Prostate gland (tissue), 2 donors: Measurements from ENCODE around the gene FAM135A.

Experiments used
- CTCF ChIP-seq, 4 experiments: fragments of 200-600 bp in 2 of 4; fragments of 450-650 bp in 2 of 4; sonication (generic) in 2 of 4; IDR thresholded peaks; 1 replicate in 3 of 4; 2 replicates in 1 of 4; pipeline ENCODE4 v1.5.1; 2016 to 2019; ENCODE audit warnings: antibody characterized with exemption in 4 of 4, mild to moderate bottlenecking in 2 of 4, moderate library complexity in 2 of 4
- POLR2A ChIP-seq: fragments of 450-650 bp; IDR thresholded peaks from one replicate; pipeline ENCODE4 v1.6.1; 2016; ENCODE audit warnings: antibody characterized with exemption, mild to moderate bottlenecking
- POLR2AphosphoS5 ChIP-seq: sonication (generic); formaldehyde crosslinking; IDR thresholded peaks from one replicate; pipeline ENCODE4 v1.6.1; 2017; ENCODE audit warnings: antibody characterized with exemption

- TF ChIP-seq CTCF (IDR thresholded peaks at IDR 0.05) (no peak), POLR2AphosphoS5 (no peak), POLR2A (no peak)
These were observed 735 bp downstream of the FAM135A start for GRCh38 chr6:70413992-70414494.
